ENCODE data around the gene PLXDC1.
"Not testable (repeated sequence)": the region's sequence is repeated elsewhere in the genome, so short reads cannot be mapped to it uniquely, and the experiment has no call there.

PLXDC1 gene

GRCh38 chr17:39122991-39123390 is 28.4 kb downstream of the PLXDC1 start:
- no peak for DNase-seq

GRCh38 chr17:39121919-39122318 is 29.5 kb downstream of the PLXDC1 start:
- not testable (repeated sequence) for DNase-seq

GRCh38 chr17:39118674-39119419 is 32.6 kb downstream of the PLXDC1 start:
- no peak for DNase-seq

- no peak for DNase-seq
Observed at GRCh38 chr17:39116224-39116623, 35.2 kb downstream of the PLXDC1 start.

GRCh38 chr17:39115135-39115534 is 36.3 kb downstream of the PLXDC1 start:
- peak; percentile 16 for DNase-seq

- DNase-seq, result no peak
Observed at GRCh38 chr17:39114723-39115122, 36.7 kb downstream of the PLXDC1 start.

- DNase-seq, result no peak
Observed at GRCh38 chr17:39113871-39114270, 37.6 kb downstream of the PLXDC1 start.

- no peak for DNase-seq
Observed at GRCh38 chr17:39110435-39111136, 40.9 kb downstream of the PLXDC1 start.

GRCh38 chr17:39108461-39109375 is 42.7 kb downstream of the PLXDC1 start:
- DNase-seq, result no peak

- no peak for DNase-seq
Observed at GRCh38 chr17:39107973-39108372, 43.5 kb downstream of the PLXDC1 start.

GRCh38 chr17:39107155-39107554 is 44.3 kb downstream of the PLXDC1 start:
- DNase-seq, result no peak

- DNase-seq, result no peak
Observed at GRCh38 chr17:39105705-39106104, 45.7 kb downstream of the PLXDC1 start.

GRCh38 chr17:39104657-39105056 is 46.8 kb downstream of the PLXDC1 start:
- DNase-seq, result no peak

- peak; percentile 38 for DNase-seq
Observed at GRCh38 chr17:39104046-39104445, 47.4 kb downstream of the PLXDC1 start.

- no peak for DNase-seq
Observed at GRCh38 chr17:39101091-39101490, 50.3 kb downstream of the PLXDC1 start.

- no peak for DNase-seq
Observed at GRCh38 chr17:39100530-39100929, 50.9 kb downstream of the PLXDC1 start.

- peak; percentile 45 for DNase-seq
Observed at GRCh38 chr17:39099663-39100286, 51.7 kb downstream of the PLXDC1 start.

GRCh38 chr17:39098588-39098987 is 52.8 kb downstream of the PLXDC1 start:
- no peak for DNase-seq

- DNase-seq, result no peak
Observed at GRCh38 chr17:39097537-39097936, 53.9 kb downstream of the PLXDC1 start.

GRCh38 chr17:39097150-39097519 is 54.3 kb downstream of the PLXDC1 start:
- no peak for DNase-seq

GRCh38 chr17:39096508-39097149 is 54.8 kb downstream of the PLXDC1 start:
- DNase-seq, result no peak

- DNase-seq, result no peak
Observed at GRCh38 chr17:39095309-39095686, 56.1 kb downstream of the PLXDC1 start.
